Mesendoderm (in vitro differentiated cells): ENCODE measurements around the gene RTCA.
"Not testable (repeated sequence)": the region's sequence is repeated elsewhere in the genome, so short reads cannot be mapped to it uniquely, and the experiment has no call there.

Experiments
- DNase-seq: peaks from one replicate; pipeline ENCODE4 v3.0.0; 2013
- H2AK5ac ChIP-seq: 2 replicates; pipeline ENCODE4 v1.6.1; 2013; ENCODE audit warnings: low read length, inconsistent platforms
- H2BK120ac ChIP-seq: 2 replicates; pipeline ENCODE4 v1.6.1; 2013; ENCODE audit warnings: low read depth, mild to moderate bottlenecking, low read length, moderate library complexity, mixed read lengths
- H2BK15ac ChIP-seq: replicated peaks from 2 replicates; pipeline ENCODE4 v1.6.1; 2013; ENCODE audit warnings: low read depth, mild to moderate bottlenecking, moderate library complexity
- H2BK5ac ChIP-seq: 2 replicates; pipeline ENCODE4 v1.6.1; 2013; ENCODE audit warnings: low read length, inconsistent platforms
- H3K18ac ChIP-seq: 2 replicates; pipeline ENCODE4 v1.6.1; 2013; ENCODE audit warnings: mild to moderate bottlenecking, low read length, mixed read lengths
- H3K23ac ChIP-seq: one replicate; pipeline ENCODE4 v1.6.1; 2013; ENCODE audit warnings: low read length
- H3K27ac ChIP-seq: 2 replicates; pipeline ENCODE4 v1.5.1; 2013; ENCODE audit warnings: low read depth, mild to moderate bottlenecking, inconsistent platforms, low read length, moderate library complexity
- H3K27me3 ChIP-seq: 2 replicates; pipeline ENCODE4 v1.6.1; 2013; ENCODE audit warnings: low read length, control low read depth, mild to moderate bottlenecking, inconsistent platforms; ENCODE audit not compliant: insufficient read depth, poor library complexity
- H3K36me3 ChIP-seq: 2 replicates; pipeline ENCODE4 v1.6.1; 2013; ENCODE audit warnings: low read length, inconsistent platforms; ENCODE audit not compliant: control insufficient read depth, insufficient read depth
- H3K4ac ChIP-seq: one replicate; pipeline ENCODE4 v1.6.1; 2013; ENCODE audit warnings: low read depth, mild to moderate bottlenecking, low read length, moderate library complexity
- H3K4me1 ChIP-seq: 2 replicates; pipeline ENCODE4 v1.6.1; 2013; ENCODE audit warnings: low read depth, low read length, inconsistent platforms; ENCODE audit not compliant: control insufficient read depth
- H3K4me2 ChIP-seq: 2 replicates; pipeline ENCODE4 v1.6.1; 2013; ENCODE audit warnings: low read length
- H3K4me3 ChIP-seq: 2 replicates; pipeline ENCODE4 v1.5.1; 2013; ENCODE audit warnings: mild to moderate bottlenecking, low read length
- H3K56ac ChIP-seq: one replicate; pipeline ENCODE4 v1.6.1; 2013; ENCODE audit warnings: low read length
- H3K79me1 ChIP-seq: 2 replicates; pipeline ENCODE4 v1.6.1; 2013; ENCODE audit warnings: low read length, inconsistent platforms
- H3K79me2 ChIP-seq: 2 replicates; pipeline ENCODE4 v1.6.1; 2013; ENCODE audit warnings: mild to moderate bottlenecking, low read length; ENCODE audit not compliant: control insufficient read depth, insufficient read depth
- H3K9ac ChIP-seq: 2 replicates; pipeline ENCODE4 v1.6.1; 2013; ENCODE audit warnings: low read length, inconsistent platforms
- H4K5ac ChIP-seq: one replicate; pipeline ENCODE4 v1.6.1; 2013; ENCODE audit warnings: low read length
- H4K8ac ChIP-seq: one replicate; pipeline ENCODE4 v1.6.1; 2013; ENCODE audit warnings: low read depth, mild to moderate bottlenecking, control low read depth, low read length, moderate library complexity
- WGBS: extraction: QIAGEN DNeasy Blood & Tissue Kit; methylation state at CpG from one replicate; pipeline ENCODE4 v1.1.7; 2013; ENCODE audit warnings: low lambda C conversion rate, missing lambda C conversion rate; ENCODE audit not compliant: insufficient coverage; ENCODE audit errors: extremely low coverage; 5-methylcytosine and 5-hydroxymethylcytosine counted together

The RTCA gene

GRCh38 chr1:100322436-100323211, 56.6 kb downstream of the RTCA start:
- Histone ChIP-seq H3K18ac (no peak overlapping the region), H3K23ac (no peak overlapping the region), H3K79me2 (no peaks in the 10 kb centered on the region), H2BK120ac (no peak overlapping the region), H3K79me1 (no peaks in the 10 kb centered on the region), H2AK5ac (no peak overlapping the region), H4K8ac (no peak overlapping the region), H3K4ac (no peak overlapping the region), H2BK5ac (no peak overlapping the region), H3K4me2 (no peak overlapping the region), H3K36me3 (no peaks in the 10 kb centered on the region), H3K56ac (no peak overlapping the region), H3K4me1 (no peaks in the 10 kb centered on the region), H3K27ac (no peak overlapping the region), H4K5ac (no peak overlapping the region), H3K4me3 (no peak overlapping the region), H3K9ac (no peak overlapping the region), H3K27me3 (no peaks in the 10 kb centered on the region), H2BK15ac (no peak overlapping the region)
- no peak for DNase-seq
- no CpG with 5 or more reads among the region's 1 CpG for WGBS

GRCh38 chr1:100323419-100324106, 57.5 kb downstream of the RTCA start:
- Histone ChIP-seq H3K27ac (no peak overlapping the region), H2BK120ac (no peak overlapping the region), H3K4me2 (no peak overlapping the region), H3K23ac (no peak overlapping the region), H3K36me3 (no peaks in the 10 kb centered on the region), H2BK5ac (no peak overlapping the region), H2AK5ac (no peak overlapping the region), H3K27me3 (no peaks in the 10 kb centered on the region), H3K4me3 (no peak overlapping the region), H3K79me2 (no peaks in the 10 kb centered on the region), H4K5ac (no peak overlapping the region), H3K18ac (no peak overlapping the region), H2BK15ac (no peak overlapping the region), H3K9ac (no peak overlapping the region), H3K79me1 (no peaks in the 10 kb centered on the region), H3K4ac (no peak overlapping the region), H3K4me1 (no peaks in the 10 kb centered on the region), H4K8ac (no peak overlapping the region), H3K56ac (no peak overlapping the region)
- no CpG with 5 or more reads among the region's 6 CpGs for WGBS
- DNase-seq: no peak

- Histone ChIP-seq H2BK15ac (no peak overlapping the region), H4K8ac (no peak overlapping the region), H3K79me1 (no peaks in the 10 kb centered on the region), H3K36me3 (no peaks in the 10 kb centered on the region), H3K9ac (no peak overlapping the region), H3K4me1 (no peaks in the 10 kb centered on the region), H2BK120ac (no peak overlapping the region), H3K4me3 (no peak overlapping the region), H4K5ac (no peak overlapping the region), H2AK5ac (no peak overlapping the region), H2BK5ac (peak overlapping the region; percentile 17), H3K4ac (peak overlapping the region; percentile 52), H3K27ac (no peak overlapping the region), H3K56ac (no peak overlapping the region), H3K79me2 (no peaks in the 10 kb centered on the region), H3K18ac (no peak overlapping the region), H3K4me2 (no peak overlapping the region), H3K23ac (no peak overlapping the region), H3K27me3 (no peaks in the 10 kb centered on the region)
- no peak for DNase-seq
- WGBS: no CpG with 5 or more reads among the region's 7 CpGs
Measured at GRCh38 chr1:100325415-100326324, 59.7 kb downstream of the RTCA start.

- WGBS: no CpG with 5 or more reads among the region's 1 CpG
- not testable (repeated sequence) for H3K4me2 ChIP-seq, H3K79me1 ChIP-seq, H3K23ac ChIP-seq, H4K8ac ChIP-seq, H4K5ac ChIP-seq, H3K56ac ChIP-seq, H3K4ac ChIP-seq, H3K4me3 ChIP-seq, H3K27me3 ChIP-seq, H2BK5ac ChIP-seq, H3K9ac ChIP-seq, H3K36me3 ChIP-seq, H3K27ac ChIP-seq, DNase-seq, H3K4me1 ChIP-seq, H2BK120ac ChIP-seq, H3K18ac ChIP-seq, H2BK15ac ChIP-seq, H2AK5ac ChIP-seq, H3K79me2 ChIP-seq
Measured at GRCh38 chr1:100326325-100326670, 60.3 kb downstream of the RTCA start.

- Histone ChIP-seq H3K4me3 (no peak overlapping the region), H3K79me1 (no peaks in the 10 kb centered on the region), H2AK5ac (no peak overlapping the region), H3K18ac (no peak overlapping the region), H3K27me3 (no peaks in the 10 kb centered on the region), H3K27ac (no peak overlapping the region), H3K9ac (no peak overlapping the region), H3K36me3 (no peaks in the 10 kb centered on the region), H3K4me1 (no peaks in the 10 kb centered on the region), H2BK5ac (no peak overlapping the region), H3K56ac (no peak overlapping the region), H2BK15ac (no peak overlapping the region), H3K79me2 (no peaks in the 10 kb centered on the region), H2BK120ac (no peak overlapping the region), H4K5ac (no peak overlapping the region), H3K23ac (no peak overlapping the region), H3K4ac (no peak overlapping the region), H3K4me2 (no peak overlapping the region), H4K8ac (no peak overlapping the region)
- no peak for DNase-seq
- no CpG with 5 or more reads among the region's 1 CpG for WGBS
Measured at GRCh38 chr1:100328133-100328532, 62.1 kb downstream of the RTCA start.
